GM21619 (cell line): ENCODE results near the gene ZNF888.
"Not testable (repeated sequence)": the region's sequence is repeated elsewhere in the genome, so short reads cannot be mapped to it uniquely, and the experiment has no call there.

ENCODE experiments used
- ATAC-seq: cut with Tn5 transposase; IDR thresholded peaks from one replicate; pipeline ENCODE4 v1.9.1; 2021; ENCODE audit not compliant: unreplicated experiment

The ZNF888 gene

GRCh38 chr19:52880895-52881389 is 42.3 kb downstream of the ZNF888 start:
- ATAC-seq: no peak

DNA sequence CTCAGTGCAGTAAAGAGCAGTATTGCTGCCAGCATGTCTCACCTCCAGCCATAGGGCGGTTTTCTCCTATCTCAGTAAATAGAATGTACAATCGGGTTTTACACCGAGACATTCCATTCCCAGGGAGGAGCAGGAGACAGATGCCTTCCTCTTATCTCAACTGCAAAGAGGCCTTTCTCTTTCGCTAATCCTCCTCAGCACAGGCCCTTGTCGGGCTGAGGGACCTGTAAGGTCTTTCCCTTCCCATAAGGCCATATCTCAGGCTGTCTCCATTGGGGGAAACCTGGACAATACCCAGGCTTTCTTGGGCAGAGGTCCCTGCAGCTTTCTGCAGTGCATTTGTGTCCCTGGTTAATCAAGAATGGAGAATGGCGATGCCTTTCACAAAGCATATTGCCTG is 50.2 kb downstream of the ZNF888 start:
- ATAC-seq: not testable (repeated sequence)

- ATAC-seq: no peak
These were observed 51.8 kb downstream of the ZNF888 start for GRCh38 chr19:52871466-52871865.

DNA sequence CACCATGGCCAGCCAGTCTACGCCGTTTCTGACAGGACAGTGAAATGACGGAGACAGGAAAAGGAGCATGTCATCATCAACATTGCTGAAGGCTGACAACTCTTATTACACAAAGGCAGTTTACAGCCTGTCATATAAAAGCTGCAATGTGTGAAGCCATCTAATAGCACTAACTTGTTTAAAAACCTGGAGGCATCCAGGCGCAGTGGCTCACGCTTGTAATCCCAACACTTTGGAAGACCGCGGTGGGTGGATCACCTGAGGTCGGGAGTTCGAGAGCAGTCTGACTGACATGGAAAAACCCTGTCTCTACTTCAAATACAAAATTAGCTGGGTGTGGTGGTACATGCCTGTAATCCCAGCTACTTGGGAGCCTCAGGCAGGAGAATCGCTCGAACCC is 55.2 kb downstream of the ZNF888 start:
- not testable (repeated sequence) for ATAC-seq

DNA sequence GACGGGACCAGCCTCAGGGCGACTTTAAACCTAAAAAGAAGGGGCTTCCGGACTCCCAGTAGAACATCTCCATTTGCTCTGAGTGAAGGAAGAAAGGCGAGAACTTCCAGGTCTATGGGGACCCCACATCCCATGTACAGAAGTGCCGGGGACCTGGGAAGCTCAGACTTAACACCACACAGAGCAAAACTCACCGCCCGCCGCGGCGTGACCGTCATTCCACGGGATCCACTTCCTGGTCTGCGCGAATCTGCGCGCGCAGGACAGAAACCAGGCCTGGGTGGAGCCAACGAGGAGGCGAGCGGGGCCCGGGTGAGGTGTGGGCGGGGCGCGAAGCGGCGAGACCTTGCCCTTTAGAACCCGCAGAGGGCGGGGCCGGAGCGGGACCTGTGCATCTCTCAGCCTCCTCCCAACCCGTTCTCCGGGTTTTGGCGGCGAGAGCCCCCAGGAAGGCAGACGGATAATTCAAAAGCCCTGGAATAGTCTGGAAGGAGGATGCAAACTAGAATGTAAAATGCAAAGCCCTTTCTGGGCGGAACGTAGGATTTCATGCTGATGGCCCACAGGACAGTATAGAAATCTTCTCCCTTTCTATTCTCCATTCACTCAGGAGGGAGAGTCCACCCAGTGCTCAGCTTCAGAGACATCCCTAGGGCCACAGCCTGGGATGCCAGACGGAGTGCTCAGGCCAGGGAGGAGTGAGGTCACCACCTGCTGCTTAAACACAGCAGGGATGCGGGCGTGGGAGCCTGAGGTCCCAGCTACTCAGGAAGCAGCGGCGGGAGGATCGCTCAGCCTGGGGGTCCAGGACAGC is 65.6 kb downstream of the ZNF888 start, which contains the start of gene ZNF468:
Gene ZNF468, minus strand, starts transcription at position 242 of the 814 bp plus-strand sequence. CDS start 3,347 bp downstream, outside the sequence.
- peak; percentile 87 for ATAC-seq

- not testable (repeated sequence) for ATAC-seq
These were observed 66.5 kb downstream of the ZNF888 start for GRCh38 chr19:52856540-52857377.
